Spleen (tissue), 11 donors: ENCODE measurements around the gene STXBP5L. TPM values are rescaled to one million over a fixed set of nuclear protein-coding genes. Genes with fewer than 3 reads are reported as not detected.
"Not testable (repeated sequence)": the region's sequence is repeated elsewhere in the genome, so short reads cannot be mapped to it uniquely, and the experiment has no call there.

Experiments used
- DNase-seq: peaks from one replicate; pipeline ENCODE4 v3.0.0-alpha.2; 2020
- H3K27ac ChIP-seq, 8 donors: fragments of 200-600 bp; sonication (generic) in 7 of 8; 1 replicate in 4 of 8; 2 replicates in 4 of 8; pipeline versions ENCODE4 v1.5.0 to v1.8.0; 2016 to 2021; ENCODE audit warnings: inconsistent platforms in 4 of 8, mild to moderate bottlenecking in 4 of 8, moderate library complexity in 1 of 8
- H3K27me3 ChIP-seq, 7 donors: fragments of 200-600 bp; sonication (generic) in 6 of 7; replicated peaks in 1 of 7; 1 replicate in 4 of 7; 2 replicates in 3 of 7; pipeline versions ENCODE4 v1.5.0 to v1.8.0; 2016 to 2021; ENCODE audit warnings: inconsistent platforms in 3 of 7, mild to moderate bottlenecking in 1 of 7
- H3K36me3 ChIP-seq, 6 donors: fragments of 200-600 bp; sonication (generic) in 5 of 6; 1 replicate in 4 of 6; 2 replicates in 2 of 6; pipeline versions ENCODE4 v1.5.0 to v1.8.0; 2016 to 2021; ENCODE audit warnings: inconsistent platforms in 2 of 6
- H3K4me1 ChIP-seq, 6 donors: fragments of 200-600 bp; sonication (generic) in 5 of 6; 1 replicate in 3 of 6; 2 replicates in 3 of 6; pipeline versions ENCODE4 v1.5.0 to v1.8.0; 2016 to 2021; ENCODE audit warnings: inconsistent platforms in 3 of 6
- H3K4me3 ChIP-seq, 8 donors: fragments of 200-600 bp; sonication (generic) in 7 of 8; 1 replicate in 4 of 8; 2 replicates in 4 of 8; pipeline versions ENCODE4 v1.5.0 to v1.8.0; 2016 to 2021; ENCODE audit warnings: inconsistent platforms in 4 of 8, mild to moderate bottlenecking in 4 of 8, moderate library complexity in 2 of 8
- H3K9me3 ChIP-seq, 8 donors: fragments of 200-600 bp; sonication (generic) in 7 of 8; 1 replicate in 4 of 8; 2 replicates in 4 of 8; pipeline versions ENCODE4 v1.5.0 to v1.8.0; 2016 to 2021; ENCODE audit warnings: inconsistent platforms in 4 of 8
- POLR2A ChIP-seq, 3 donors: fragments of 450-650 bp; IDR thresholded peaks; one replicate each; pipeline ENCODE4 v1.5.1; 2017; ENCODE audit warnings: antibody characterized with exemption in 3 of 3, mild to moderate bottlenecking in 1 of 3
- POLR2AphosphoS5 ChIP-seq, 3 donors: sonication (generic); formaldehyde crosslinking; IDR thresholded peaks; one replicate each; pipeline ENCODE4 v1.5.1; 2017; ENCODE audit warnings: antibody characterized with exemption in 3 of 3
- WGBS, 5 donors: extraction: QIAGEN DNeasy Blood & Tissue Kit in 3 of 5; methylation state at CpG; one replicate each; pipeline versions ENCODE4 v1.1.5 to v1.1.7; 2013 to 2018; 5-methylcytosine and 5-hydroxymethylcytosine counted together
- intact Hi-C: fragments of 100-400 bp; cut with DNase I; formaldehyde crosslinking; loops from one replicate; pipeline ENCODE4 v1.15.0; 2023; ENCODE audit warnings: low total_unique reads
- polyA plus RNA-seq, 3 donors: library from polyadenylated mRNA; stranded (reverse); fragments of 200-250 nt; gene quantifications; one replicate each; pipeline ENCODE4 v1.2.1, GENCODE V29; 2013
- total RNA-seq, 7 donors: library from RNA; depleted of rRNA in 3 of 7; stranded (reverse); fragments of >200 nt in 3 of 7; fragmentation: NEBNext Ultra II Directional in 4 of 7; extraction: Animal tissue kit (Norgen Biotek cat#: 25700) in 4 of 7; gene quantifications; one replicate each; pipeline versions ENCODE4 v1.1.0 to v1.2.1, GENCODE V29; 2016 to 2021
- TF ChIP-seq, protein P1 (sequence below), 11 experiments: fragments of 200-600 bp in 7 of 11; fragments of 450-650 bp in 4 of 11; sonication (generic) in 4 of 11; IDR thresholded peaks in 8 of 11; conservative IDR thresholded peaks in 3 of 11; 1 replicate in 7 of 11; 2 replicates in 4 of 11; pipeline versions ENCODE4 v1.4.0 to v1.8.0; 2016 to 2021; ENCODE audit warnings: antibody characterized with exemption in 11 of 11, inconsistent platforms in 4 of 11, mild to moderate bottlenecking in 1 of 11
- donor health status: healthy with polysubstance abuse.
- donor health status: DM: no; HTN: no; CAD: no; lungs with moderate emphysema.
- donor health status: DM: no; HTN: no; CAD: no.
- donor health status: Bipolar disorder and iron deficiency.
- donor health status: healthy.
- donor health status: DM: no; HTN: no; CAD: no.
- donor health status: DM: yes; HTN: yes; CAD: no.

STXBP5L gene
- total and polyA plus RNA-seq, 10 donors: 0.32 to 0.34 TPM; not detected in 8

DNA sequence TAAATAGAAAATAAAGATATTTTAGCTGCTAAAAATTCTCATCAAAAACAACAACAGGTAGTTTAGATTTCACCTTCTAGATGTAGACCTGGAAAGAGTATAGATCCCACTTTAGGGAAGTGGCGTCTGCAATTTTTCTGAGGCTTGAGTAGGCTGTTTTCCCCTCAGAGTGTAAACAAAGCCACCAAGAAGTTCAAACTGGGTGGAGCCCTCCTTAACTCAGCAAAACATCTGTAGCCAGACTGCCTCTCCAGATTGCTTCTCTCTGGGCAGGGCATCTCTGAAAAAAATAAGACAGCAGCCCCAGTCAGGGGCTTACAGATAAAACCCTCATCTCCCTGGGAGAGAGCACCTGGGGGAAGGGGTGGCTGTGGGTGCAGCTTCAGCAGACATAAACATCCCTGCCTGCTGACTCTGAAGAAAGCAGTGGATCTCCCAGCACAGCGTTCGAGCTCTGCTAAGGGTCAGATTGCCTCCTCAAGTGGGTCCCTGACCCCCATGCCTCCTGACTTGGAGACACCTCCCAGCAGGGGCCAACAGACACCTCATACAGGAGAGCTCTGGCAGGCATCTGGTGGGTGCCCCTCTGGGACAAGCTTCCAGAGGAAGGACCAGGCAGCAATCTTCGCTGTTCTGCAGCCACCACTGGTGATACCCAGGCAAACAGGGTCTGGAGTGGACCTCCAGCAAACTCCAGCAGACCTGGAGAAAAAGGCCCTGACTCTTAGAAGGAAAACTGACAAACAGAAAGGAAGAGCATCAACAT, 259.6 kb downstream of the STXBP5L start:
- Histone ChIP-seq H3K4me1 (no peaks in the 10 kb centered on the region), H3K27ac (no peak overlapping the region), H3K36me3 (no peaks in the 10 kb centered on the region), H3K4me3 (no peak overlapping the region), H3K9me3 (peaks cover 0 to 33% (median 18%) of the 10 kb centered on the region in 8 donors), H3K27me3 (no peaks in the 10 kb centered on the region)
- TF ChIP-seq POLR2A (IDR thresholded peaks at IDR 0.05): no peak
- TF ChIP-seq POLR2AphosphoS5 (IDR thresholded peaks at IDR 0.05): no peak
- TF ChIP-seq, protein P1, sequence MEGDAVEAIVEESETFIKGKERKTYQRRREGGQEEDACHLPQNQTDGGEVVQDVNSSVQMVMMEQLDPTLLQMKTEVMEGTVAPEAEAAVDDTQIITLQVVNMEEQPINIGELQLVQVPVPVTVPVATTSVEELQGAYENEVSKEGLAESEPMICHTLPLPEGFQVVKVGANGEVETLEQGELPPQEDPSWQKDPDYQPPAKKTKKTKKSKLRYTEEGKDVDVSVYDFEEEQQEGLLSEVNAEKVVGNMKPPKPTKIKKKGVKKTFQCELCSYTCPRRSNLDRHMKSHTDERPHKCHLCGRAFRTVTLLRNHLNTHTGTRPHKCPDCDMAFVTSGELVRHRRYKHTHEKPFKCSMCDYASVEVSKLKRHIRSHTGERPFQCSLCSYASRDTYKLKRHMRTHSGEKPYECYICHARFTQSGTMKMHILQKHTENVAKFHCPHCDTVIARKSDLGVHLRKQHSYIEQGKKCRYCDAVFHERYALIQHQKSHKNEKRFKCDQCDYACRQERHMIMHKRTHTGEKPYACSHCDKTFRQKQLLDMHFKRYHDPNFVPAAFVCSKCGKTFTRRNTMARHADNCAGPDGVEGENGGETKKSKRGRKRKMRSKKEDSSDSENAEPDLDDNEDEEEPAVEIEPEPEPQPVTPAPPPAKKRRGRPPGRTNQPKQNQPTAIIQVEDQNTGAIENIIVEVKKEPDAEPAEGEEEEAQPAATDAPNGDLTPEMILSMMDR (IDR thresholded peaks at IDR 0.05 in 8 of 11, conservative IDR thresholded peaks at IDR 0.05 in 3 of 11): no peak
- WGBS, 5 donors: 58 to 86% (median 61%) methylated on average over 4 of the region's 4 CpGs
- no peak for DNase-seq
- intact Hi-C loops: no loop called here

DNA sequence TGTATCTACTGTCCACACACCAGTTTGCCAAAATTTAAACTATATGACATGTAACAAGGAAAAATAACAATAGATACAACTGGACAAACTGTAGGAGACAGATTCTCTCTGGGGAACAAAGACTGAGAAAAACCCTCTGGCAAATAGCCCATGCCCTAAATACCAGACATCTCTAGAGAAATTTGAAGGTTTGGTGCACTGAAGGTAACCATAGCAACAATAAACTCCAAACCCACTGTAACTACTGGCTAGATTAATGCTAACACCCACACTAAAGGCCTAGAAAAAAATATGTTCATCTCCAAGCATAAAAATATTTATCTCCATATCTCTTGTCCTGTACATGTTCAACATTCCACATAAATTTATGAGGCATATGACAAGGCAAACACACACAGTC, 267.1 kb downstream of the STXBP5L start:
- Histone ChIP-seq H3K9me3 (peaks cover 0 to 42% (median 29%) of the 10 kb centered on the region in 8 donors), H3K27me3 (no peaks in the 10 kb centered on the region), H3K4me3 (no peak overlapping the region), H3K4me1 (no peaks in the 10 kb centered on the region), H3K36me3 (no peaks in the 10 kb centered on the region), H3K27ac (no peak overlapping the region)
- no peak for DNase-seq
- intact Hi-C loops: no loop called here
- TF ChIP-seq, protein P1 (IDR thresholded peaks at IDR 0.05 in 8 of 11, conservative IDR thresholded peaks at IDR 0.05 in 3 of 11): no peak
- TF ChIP-seq POLR2A (IDR thresholded peaks at IDR 0.05) (no peak), POLR2AphosphoS5 (IDR thresholded peaks at IDR 0.05) (no peak)

DNA sequence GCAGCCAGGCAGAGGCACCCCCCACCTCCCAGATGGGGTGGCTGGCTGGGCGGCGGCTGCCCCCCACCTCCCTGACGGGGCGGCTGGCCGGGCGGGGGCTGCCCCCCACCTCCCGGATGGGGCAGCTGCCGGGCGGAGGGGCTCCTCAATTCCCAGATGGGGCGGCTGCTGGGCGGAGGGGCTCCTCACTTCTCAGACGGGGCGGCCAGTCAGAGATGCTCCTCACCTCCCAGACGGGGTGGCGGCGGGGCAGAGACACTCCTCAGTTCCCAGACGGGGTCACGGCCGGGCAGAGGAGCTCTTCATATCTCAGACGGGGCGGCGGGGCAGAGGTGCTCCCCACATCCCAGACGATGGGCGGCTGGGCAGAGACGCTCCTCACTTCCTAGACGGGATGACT, 282.6 kb downstream of the STXBP5L start:
- H3K36me3 ChIP-seq, H3K4me3 ChIP-seq, DNase-seq, intact Hi-C loops, H3K27me3 ChIP-seq, H3K4me1 ChIP-seq, H3K27ac ChIP-seq: not testable (repeated sequence)
- peaks cover 3 to 50% (median 36%) of the 10 kb centered on the region in 8 donors for H3K9me3 ChIP-seq
- 66 to 93% (median 91%) methylated on average over 5 to 26 of the region's 26 CpGs; no CpG with 5 or more reads in 1 of the 5 donors for WGBS, 5 donors

DNA sequence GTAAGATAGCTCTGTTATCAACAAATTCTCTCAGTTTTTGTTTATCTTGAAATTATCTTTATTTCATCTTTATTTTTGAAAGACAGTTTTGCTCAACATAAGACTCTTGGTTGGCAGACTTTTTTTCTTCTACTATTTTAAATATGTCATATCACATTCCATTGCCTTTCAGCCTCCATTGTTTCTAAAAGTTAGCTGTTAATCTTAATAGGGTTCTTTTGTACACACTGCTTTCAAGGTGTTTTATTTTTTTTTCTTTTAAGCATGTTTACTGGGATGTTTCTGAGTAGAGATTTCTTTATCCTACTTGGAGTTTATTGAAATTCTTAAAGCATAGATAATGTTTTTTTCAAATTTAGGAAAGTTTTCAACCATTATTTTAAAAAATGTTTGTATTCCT, 294.6 kb downstream of the STXBP5L start:
- Histone ChIP-seq H3K4me3 (no peak overlapping the region), H3K9me3 (peaks cover 0 to 25% (median 18%) of the 10 kb centered on the region in 8 donors), H3K27me3 (no peaks in the 10 kb centered on the region), H3K27ac (no peak overlapping the region), H3K36me3 (no peaks in the 10 kb centered on the region), H3K4me1 (no peaks in the 10 kb centered on the region)
- TF ChIP-seq, protein P1 (IDR thresholded peaks at IDR 0.05 in 8 of 11, conservative IDR thresholded peaks at IDR 0.05 in 3 of 11): no peak
- no peak for TF ChIP-seq POLR2AphosphoS5 (IDR thresholded peaks at IDR 0.05)
- TF ChIP-seq POLR2A (IDR thresholded peaks at IDR 0.05): no peak
- intact Hi-C loops: no loop called here
- no peak for DNase-seq
